HG03442 (cell line): ENCODE data around the gene TMEM81.

Experiments used
- ATAC-seq: cut with Tn5 transposase; IDR thresholded peaks from one replicate; pipeline ENCODE4 v1.9.1; 2021; ENCODE audit warnings: mild to moderate bottlenecking, moderate library complexity; ENCODE audit not compliant: unreplicated experiment

TMEM81 gene

GRCh38 chr1:205061227-205061626 is 23.0 kb downstream of the TMEM81 start:
- no peak for ATAC-seq

GRCh38 chr1:205060746-205061145 is 23.5 kb downstream of the TMEM81 start:
- ATAC-seq = no peak

- no peak for ATAC-seq
Observed at GRCh38 chr1:205059660-205060059, 24.6 kb downstream of the TMEM81 start.

- no peak for ATAC-seq
Observed at GRCh38 chr1:205058853-205059252, 25.4 kb downstream of the TMEM81 start.

- no peak for ATAC-seq
Observed at GRCh38 chr1:205057808-205058575, 26.3 kb downstream of the TMEM81 start.

GRCh38 chr1:205056956-205057568 is 27.2 kb downstream of the TMEM81 start:
- no peak for ATAC-seq

- no peak for ATAC-seq
Observed at GRCh38 chr1:205056188-205056611, 28.1 kb downstream of the TMEM81 start.

- ATAC-seq = no peak
Observed at GRCh38 chr1:205054013-205054412, 30.2 kb downstream of the TMEM81 start.

GRCh38 chr1:205053296-205053695 is 31.0 kb downstream of the TMEM81 start:
- ATAC-seq = no peak

- ATAC-seq = no peak
Observed at GRCh38 chr1:205052690-205053089, 31.6 kb downstream of the TMEM81 start.

GRCh38 chr1:205049479-205049878 is 34.8 kb downstream of the TMEM81 start:
- ATAC-seq = no peak

GRCh38 chr1:205048382-205048781 is 35.9 kb downstream of the TMEM81 start:
- ATAC-seq = no peak

GRCh38 chr1:205047764-205048231 is 36.5 kb downstream of the TMEM81 start:
- no peak for ATAC-seq

GRCh38 chr1:205046870-205047269 is 37.4 kb downstream of the TMEM81 start:
- ATAC-seq = no peak

GRCh38 chr1:205045146-205045545 is 39.1 kb downstream of the TMEM81 start:
- ATAC-seq = no peak

- ATAC-seq = no peak
Observed at GRCh38 chr1:205044741-205045140, 39.5 kb downstream of the TMEM81 start.

GRCh38 chr1:205043866-205044265 is 40.4 kb downstream of the TMEM81 start:
- ATAC-seq = no peak

- ATAC-seq = no peak
Observed at GRCh38 chr1:205042911-205043806, 41.1 kb downstream of the TMEM81 start, which contains the start of gene CNTN2. Gene CNTN2, plus strand, starts transcription at chr1:205043212. Its CDS starts 9,974 bp downstream, at chr1:205053186.

GRCh38 chr1:205041998-205042910 is 42.0 kb downstream of the TMEM81 start:
- ATAC-seq = no peak
